Measurements from ENCODE around the gene TIMP3.

Gene TIMP3

DNA sequence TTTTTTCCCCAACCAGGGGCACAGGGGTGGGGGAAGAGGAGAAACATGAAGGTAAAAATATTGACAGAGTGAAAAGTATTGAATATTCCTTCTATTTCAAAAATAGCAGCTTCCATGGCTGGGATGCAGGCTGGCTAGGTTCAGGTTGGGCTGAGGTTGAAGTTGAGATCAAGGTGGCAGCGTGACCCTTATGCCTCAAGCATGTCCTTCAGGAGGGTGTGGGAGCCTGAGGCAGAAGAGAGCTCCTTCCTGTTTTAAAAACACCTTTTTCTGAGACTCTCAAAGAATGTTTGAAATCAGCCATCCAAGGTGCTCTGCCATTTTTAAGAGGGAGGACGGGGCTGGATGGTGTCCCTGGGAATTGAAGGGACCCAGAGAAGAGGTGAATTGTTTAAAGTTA is 29.5 kb downstream of the TIMP3 start:
- no peak for DNase-seq

DNA sequence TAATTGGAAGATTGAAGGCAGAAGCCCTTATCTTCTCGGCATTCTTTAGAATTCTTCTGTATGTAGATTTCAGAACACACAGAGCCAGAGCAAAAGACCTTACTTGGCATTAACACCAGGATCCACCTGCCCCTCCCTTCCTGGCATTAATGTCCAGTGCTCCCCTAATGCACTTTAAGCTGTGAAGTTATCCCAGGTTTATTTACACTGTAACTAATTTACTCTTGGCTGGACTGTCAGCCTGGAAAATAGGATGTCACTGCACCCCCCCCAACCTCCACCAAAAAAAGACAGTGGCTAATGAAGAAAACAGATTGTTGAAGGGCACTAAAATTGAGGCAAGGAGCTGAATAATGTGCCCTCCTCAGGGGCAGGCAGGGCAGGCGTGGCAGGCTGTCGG is 30.1 kb downstream of the TIMP3 start:
- DNase-seq = no peak

DNA sequence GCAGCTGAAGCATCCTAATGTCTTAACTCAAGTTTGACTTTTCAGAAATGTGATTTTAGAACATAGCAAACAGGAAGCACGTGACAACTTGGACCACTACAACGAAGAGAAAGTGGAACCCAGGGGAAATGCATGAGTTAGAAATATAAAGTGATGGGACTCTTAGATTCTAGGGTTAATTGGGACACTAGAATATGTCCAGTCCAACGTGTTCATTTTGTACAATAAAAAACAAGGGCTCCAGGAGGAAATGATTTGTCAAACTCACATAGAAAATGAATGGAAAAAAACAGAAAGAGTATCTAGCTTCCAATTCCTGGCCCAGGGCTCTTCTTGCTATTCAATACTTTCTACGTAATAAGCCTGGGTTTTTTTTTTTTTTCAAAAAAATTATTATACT is 30.7 kb downstream of the TIMP3 start:
- no peak for DNase-seq

DNA sequence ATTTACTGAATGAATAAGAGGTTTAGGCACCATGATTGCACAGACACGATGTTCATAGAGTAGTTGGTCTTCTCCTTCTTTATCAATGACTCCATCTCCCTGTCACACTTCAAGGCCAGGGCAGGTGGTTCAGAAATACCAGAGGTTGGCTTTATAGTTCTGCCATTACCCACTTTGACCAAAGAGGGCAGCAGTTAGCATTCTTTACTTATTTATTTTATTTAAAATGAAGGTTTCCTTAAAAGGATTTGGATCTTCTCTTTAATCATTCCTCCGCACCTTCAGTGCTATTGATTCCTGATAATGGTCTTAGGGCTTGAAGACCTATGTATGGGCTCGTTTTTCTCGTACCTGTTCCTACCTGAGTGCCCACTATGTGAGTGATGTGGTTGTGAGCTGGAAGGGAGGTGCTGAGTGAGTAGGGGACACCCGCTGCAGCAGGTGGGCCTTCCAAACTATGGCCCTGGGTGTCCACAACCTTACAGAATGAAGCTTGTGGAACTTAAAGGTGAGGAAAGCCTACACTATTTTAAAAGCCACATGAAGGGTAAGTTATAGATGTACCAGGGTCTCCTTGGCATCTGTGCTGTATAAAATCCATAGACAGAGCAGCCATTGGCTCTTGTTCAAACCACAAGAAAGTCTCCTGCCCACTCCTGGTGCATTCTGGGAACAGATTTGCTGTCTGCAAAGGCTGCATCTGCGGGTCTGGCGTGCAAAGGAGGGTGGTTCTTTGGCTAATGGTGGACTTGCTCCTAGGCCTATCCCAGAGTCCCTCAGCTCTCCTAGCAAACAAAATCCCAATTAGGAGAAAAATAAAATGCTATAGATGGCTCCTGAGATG is 35.0 kb downstream of the TIMP3 start:
- peak; percentile 10 for DNase-seq

DNA sequence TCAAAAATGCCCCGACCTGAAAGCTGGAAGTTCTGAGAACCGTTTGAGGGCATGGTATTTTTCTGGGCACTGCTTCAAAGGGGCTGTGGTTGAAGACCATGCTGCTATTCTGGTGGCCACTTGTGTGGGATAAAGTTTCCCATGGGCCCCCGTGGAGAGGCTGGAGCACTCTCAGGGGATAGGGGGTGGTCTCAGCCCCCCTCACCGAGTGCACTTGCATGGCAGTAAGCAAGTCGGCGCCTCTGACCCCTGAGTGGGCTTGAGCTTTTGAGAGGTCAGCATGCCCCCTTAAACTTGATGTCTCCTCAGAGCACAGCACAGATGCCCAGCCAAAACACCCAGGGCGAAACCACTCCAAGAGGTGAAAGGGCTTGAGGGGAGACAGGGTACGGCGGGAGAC is 35.6 kb downstream of the TIMP3 start:
- DNase-seq = no peak

DNA sequence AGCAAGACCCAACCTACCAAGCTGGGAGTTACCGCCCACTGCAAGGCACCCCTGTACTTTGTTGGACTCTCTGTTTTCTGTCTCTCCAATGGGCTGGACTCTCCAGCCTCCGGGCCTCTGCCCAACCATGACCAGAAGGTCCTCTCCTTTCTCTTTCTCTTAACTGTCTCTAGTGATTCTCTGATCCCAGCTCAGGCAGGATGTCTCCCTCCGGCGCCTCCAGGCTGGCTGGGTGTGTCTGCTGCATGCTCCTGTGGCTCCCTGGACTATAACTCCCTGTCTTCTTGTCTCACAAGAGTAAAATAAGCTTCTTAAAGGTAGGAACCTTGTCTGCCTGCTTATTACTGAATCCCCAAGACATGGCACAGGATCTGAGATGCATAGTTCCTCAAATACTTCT is 36.3 kb downstream of the TIMP3 start:
- no peak for DNase-seq

DNA sequence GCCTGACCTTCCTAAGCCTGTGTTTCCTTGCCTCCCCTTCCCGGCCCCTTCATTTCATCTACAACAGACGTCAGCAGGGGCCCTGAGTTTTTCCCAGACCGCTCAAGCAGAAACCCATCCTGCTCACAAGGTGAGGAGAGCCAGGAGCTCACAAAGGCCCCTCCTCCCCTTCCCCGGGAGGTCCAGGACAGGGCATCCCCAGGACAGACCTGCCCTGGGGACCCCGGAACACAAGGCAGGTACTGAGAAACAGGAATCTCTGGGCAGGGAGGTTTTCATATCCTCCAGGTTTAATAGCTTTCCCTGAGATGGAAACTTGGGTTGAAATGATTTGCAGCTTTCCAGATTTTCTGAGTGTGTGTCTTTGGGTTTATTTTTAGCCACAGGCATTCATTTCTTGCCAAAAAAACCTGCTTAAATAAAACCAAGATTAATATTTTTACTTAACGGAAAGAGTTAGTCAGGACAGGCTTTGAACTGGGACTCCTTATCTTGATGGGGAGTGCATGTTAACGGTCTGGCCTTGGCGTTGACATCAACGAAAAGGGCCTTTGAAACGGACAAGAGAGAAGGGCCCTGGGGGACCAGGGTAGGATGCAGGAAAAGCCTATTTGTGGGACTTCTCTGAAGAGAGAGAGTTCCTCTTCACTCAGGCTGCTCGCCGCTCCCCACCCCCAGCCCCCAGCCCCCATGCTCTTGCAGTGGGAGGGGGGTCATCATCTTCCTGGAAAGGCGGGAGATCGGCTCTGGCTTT is 38.5 kb downstream of the TIMP3 start:
- DNase-seq = no peak

DNA sequence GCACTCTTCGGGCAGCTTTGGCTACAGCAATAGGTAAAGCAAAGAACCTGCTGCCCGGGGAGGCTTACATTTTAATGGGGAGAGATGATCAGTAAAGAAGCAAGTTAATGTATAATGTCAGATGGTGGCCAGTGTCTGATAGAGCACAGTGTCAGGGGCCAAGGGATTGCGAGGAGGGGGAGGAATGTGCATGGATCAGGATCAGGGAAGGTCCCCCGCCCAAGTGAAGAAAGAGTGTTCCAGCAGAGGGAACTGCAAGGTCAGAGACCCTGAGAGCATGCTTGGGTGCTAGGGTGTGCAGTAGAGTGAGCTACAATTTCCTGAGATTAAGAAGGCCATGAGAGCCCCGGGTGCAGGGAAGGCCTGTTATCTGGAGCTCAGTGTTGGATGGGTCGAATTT is 39.7 kb downstream of the TIMP3 start:
- DNase-seq = no peak

DNA sequence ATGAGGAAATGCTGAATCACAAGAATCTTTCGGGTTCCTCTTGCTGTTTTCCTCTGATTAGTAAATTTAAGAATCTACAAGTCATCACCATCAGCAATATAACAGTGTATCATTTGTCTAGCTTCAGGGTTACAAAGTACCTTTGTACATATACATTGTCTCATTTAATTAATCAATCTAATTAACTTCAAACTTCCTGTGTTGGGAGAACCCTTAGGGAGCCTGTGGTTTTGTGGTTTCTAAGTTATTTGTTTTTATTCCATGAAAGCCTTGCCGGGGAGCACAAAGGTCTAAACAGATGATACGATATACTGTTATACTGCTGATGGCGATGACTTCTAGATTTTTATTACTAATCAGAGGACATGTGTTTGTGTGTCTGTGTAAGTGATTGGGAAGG is 41.0 kb downstream of the TIMP3 start:
- no peak for DNase-seq

DNA sequence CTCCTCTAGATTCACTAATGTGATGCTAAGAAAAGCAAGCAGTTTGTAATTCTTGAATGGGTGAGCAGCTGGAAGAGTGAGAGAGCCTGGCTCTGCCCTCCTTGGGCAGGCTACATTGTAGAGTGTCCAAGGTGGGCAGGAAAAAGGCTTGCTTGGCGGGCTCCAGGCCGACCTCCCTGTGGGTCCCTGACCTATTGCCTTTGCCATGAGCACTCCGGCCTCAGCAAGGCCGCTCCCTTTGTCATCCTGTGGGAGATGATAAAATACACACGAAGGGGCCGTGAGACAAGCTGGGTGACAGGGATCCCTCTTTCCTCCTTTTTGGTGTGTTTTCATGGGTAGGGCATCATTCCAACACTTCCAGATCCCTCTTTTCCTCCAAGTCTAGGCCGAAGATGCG is 41.8 kb downstream of the TIMP3 start:
- DNase-seq = no peak

DNA sequence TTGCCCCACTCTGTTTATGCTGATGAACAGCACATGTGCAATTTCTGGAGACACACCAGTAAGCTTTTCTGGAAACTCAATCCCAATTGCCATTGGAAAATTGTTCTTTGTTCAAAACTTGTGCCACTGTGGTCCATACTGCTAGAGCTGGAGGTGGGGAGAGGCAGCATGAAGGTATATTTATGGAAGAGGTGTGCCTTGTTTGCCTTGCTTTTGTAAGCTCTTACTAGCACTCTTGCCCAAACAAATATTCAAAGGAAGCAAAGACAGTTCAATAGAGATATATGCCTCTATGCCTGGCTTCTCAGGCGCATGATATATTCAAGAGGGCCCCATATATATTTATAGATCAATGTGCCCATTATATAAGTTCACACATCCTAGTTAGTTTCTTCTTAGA is 42.7 kb downstream of the TIMP3 start:
- DNase-seq = no peak

DNA sequence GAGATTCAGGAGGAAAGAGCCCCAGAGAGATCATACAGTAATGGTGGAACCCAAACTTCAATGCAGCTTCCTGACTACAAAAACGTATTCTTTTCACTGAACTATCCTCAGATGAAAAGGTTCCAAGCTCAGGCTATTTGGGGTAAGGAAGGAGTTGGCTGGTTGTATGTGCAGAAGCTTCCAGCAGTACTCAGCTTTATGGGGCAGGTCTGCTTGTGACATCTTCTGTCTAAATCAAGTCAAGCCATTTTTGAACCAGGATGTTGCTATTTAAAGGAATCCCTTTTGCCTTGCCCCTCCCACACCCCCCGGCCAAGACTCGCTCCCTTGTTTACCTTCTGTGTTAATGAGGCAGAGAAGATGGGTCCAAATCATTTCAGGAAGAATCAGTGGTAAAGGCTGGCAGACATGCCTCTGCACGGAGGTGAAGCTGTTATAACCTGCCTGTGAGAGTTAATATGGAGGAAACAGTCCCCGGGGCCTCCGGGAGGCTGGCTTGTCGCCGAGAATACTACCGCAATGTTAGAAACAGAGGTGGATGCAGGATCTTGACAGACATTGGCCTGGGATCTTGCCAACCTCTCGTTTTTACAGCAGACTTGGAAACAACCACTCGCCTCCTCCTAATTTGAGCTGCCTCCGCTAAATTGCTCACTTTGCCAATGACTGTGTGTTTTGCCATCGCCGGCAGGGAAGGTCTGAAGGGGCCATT is 45.4 kb downstream of the TIMP3 start:
- DNase-seq = no peak

DNA sequence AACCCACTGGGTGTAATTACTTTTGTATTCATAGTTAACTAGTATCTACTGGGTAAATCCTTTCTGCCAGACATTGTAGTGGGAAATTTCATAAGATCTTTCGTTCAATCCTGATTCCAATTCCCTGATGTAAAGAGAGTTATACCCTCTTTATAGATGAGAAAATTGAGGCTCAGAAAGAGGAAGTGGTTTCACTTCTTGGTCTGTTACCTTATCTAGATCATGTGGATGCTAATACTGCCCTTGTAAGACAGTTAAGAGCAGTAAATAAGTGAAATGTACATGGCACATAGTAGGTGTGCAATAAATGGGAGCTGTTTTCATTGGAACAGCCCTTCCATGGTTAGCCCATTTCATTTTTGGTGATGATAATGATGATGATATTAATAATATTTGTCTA is 46.7 kb downstream of the TIMP3 start:
- DNase-seq = no peak

DNA sequence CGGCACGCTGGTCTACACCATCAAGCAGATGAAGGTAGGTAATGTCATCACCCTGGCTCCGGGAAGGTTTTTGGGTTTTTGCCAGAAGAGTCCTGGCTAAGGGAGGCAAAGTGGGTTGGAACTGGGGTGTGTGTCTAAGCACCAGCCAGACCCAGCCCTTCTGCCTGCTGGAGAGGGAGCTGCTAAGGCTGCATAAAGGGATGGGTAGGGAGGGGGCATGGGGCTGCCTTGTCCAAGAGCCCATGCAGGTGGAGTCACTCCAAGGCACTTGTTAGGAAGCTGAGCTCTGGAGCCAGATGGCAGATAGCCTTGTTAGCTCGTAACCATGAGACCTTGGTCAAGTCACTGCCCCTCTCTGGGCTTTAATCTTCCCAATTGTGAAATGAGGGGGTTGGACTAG is 48.0 kb downstream of the TIMP3 start:
- DNase-seq = no peak

DNA sequence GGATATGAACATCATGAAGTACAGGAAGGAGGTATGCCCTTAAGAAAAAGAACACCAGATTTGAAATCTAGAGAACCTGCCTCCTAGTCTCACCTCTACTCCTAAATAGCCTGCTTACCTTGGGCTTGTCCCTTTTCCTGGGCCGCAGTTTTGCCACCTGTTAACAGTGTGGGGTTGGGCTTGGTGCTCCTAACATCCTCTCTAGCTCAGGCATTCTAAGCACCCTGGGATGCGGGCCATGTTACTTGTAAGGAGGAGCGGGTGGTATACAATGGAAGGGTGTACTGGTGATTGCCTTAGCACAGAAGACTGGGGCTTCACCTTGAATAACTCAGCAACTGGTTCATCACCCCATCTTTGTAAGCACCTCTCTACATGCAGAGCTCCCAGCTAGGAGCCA is 48.7 kb downstream of the TIMP3 start:
- DNase-seq = no peak

DNA sequence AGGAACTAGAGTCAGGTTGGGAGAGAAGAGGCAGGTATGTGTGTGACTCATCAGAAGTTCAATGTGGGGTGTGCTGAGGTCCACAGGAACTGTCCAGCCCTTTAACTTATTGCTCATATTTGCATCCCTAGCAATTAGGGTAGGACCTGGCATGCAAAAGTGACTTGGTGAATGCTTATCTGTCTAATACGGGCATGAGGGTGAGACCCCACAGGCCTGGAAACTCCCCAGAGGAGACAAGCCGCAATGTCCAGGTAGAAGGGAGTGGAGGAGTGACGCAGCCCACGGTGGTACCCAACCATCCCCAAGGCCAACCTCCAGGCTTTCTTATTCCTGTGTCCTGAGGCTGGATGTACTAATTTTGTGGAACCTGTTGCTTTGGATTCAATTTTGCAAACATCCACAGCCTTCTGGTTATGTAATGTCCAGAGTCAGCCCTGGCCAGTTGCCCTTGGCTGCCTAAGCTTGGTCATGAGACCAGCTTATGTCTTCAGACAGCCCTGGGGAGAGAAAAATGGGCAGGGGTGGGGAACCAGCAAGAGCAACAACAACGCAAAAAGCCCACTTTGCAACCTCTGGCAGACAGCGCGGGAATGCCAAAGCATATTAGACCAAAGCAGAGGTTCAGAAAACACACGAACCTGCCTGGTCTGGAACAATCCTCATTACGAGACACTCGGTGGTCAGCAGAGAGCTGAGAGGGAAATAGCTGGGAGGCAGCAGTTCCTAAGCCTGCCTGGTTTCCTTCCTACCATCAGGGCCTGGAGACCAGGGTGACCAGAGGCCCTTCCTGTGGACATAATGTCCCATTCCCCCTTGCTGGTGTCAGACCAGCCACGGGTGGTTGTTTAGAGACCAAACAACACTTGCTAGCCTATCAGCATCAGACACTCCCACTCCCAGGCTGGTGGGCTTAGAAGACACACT is 49.3 kb downstream of the TIMP3 start:
- DNase-seq = no peak

DNA sequence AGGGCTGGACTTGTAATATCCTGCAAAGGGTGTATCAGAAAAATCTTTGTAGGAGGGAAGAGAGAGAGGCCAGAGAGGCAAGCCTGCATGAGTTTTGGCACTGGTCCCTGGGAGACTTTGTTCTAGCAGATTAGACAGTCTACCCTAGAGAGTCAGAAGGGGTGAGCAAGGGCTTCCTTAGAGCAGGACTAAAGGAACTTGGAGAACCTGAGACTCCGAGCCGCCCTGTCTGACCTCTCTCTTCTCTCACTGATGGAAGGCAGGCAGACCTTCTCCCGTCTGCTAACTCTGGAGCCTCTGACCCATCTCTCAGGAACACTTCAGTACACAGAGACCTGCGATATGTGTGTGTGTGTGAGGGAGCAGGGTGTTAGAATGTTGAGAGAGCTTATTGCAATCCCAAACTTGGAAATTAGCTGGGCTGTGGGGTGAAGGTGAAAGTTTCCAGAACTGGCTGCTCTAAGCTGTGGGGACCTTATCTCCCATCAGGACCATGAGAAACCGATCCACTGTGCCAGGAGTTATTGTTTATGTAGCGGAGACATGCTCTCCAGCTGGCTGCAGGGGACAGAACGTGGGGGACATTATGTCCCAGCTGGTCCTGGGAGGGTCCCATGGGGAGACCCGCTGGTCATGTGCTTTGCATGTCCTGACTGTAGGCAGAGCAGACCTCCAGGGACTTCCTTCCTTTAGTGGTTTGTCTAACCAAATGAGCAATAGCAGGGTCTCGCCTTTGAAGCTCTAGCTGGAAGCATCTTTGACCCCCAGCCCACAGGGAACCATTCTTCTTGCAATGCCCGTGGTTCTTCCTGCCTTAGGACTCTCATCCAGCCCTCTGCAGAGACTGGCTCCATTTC is 51.1 kb downstream of the TIMP3 start:
- no peak for DNase-seq

DNA sequence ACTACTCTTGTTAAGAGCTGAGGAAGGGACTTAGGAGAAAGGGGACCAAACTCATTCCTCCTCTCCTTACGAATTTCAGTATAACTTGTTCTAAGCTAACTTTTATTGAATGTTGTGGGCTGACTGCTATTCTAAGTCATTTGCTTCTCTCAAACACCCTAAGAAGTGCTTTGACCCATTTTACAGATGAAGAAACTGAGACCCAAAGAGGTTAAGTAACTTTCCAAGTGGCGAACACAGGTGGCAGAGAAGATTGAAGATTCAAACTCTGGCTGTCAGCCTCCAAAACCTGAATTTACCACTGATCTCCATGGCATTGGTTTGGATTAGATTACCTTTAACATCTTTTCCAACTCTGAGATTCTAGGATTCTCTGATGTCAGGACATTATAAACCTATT is 52.2 kb downstream of the TIMP3 start:
- DNase-seq = no peak

DNA sequence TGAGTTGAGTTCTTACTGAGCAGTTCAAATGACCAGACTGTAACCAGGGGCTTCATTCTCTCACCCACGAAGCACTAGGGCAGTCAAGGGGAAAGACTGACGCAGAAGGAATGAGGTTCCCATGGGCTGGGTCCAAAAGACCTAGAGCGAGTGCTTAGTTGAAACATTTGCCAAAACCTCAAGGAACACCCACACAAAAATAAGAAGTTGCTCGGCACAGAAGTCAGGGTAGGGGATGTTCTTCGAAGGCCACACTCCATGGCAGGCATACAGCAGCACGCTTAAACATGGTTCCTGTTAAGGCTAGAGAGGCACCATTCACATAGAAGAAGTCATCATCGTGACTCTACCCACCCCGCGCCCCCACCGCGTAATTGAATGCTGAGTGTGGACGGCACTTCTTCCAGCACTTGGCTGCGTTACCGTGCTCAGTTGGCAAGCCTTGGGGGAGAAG is 52.9 kb downstream of the TIMP3 start:
- no peak for DNase-seq

DNA sequence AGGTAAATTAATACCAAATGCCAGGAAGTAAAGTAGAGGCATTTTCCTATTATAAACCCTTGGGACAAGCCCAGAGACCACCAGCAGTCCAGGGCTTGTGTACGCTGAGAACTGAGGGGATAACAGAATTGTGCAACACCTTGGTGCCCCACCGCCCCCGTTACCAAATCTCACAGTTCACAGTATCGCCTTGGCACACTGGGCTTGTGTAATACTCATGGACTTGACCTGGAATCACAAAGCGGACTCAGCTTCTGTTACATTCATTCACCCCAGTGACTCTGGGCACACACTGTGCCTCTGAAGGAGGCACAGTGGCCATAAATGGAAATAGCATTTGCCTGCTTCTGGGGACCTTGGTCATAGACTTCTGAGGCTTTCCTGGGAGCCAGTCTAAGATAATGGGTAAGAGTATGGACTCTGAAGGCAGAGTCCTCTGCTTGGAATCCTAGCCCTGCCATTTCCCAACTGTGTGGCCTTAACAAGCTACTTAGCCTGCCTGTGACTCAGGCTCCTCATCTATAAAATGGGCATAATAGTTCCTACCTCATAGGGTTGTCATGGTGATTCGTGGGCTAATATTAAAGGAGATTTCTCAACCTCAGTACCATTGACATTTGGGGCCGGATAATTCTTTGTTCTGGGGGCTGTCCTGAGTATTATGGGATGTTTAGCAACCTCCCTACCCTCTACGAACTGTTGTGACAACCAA is 53.7 kb downstream of the TIMP3 start:
- no peak for DNase-seq

DNA sequence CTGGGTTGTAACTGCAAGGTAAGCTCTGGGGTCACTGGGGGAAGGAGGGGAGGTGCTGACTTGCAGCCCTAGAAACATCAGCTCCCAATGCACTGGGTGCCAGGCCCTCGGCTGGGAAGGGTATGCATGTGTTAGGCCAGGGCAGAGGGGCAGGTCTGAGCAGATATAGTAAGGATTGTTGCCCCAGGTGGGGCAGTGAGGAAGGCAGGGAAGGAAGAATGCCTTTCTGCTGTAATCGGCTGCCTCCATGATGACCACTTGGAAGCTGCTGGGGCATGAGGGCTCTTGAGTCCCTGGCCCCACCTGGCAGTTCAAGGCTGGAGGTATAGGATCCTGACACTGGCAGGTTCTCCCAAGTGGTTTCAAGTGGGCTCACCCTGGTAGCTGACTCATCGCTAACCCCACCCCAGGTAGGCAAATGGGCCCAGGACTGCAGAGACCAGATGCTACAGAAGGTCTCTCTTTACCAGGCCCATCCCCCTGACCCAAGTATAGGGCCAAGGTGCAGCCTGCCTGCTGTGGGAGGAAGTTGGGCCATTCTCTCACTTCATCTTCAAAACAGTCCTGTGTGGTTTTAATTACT is 56.7 kb downstream of the TIMP3 start:
- DNase-seq = no peak
